SK-N-SH (cell line): ENCODE measurements around the gene CLASP1. TPM values are rescaled to one million over a fixed set of nuclear protein-coding genes. Genes with fewer than 3 reads are reported as not detected.

Experiments used
- CTCF ChIA-PET: fragments of 300-600, 350-600 bp; formaldehyde crosslinking; extraction: SDS; loops from one replicate; lab custom pipeline; 2021; lab: Yijun Ruan, JAX
- POLR2A ChIA-PET: fragments of 350-600 bp; sonication (Branson Sonifier 250); formaldehyde crosslinking; extraction: SDS; loops from one replicate; lab custom pipeline; 2020; ENCODE audit warnings: antibody characterized with exemption, inconsistent platforms; lab: Yijun Ruan, JAX
- DNase-seq: peaks from one replicate; pipeline ENCODE4 v3.0.0; 2012
- H2AFZ ChIP-seq: fragments of 200-600 bp; sonication (generic); 2 replicates; pipeline ENCODE4 v1.8.1; 2016; ENCODE audit warnings: antibody characterized with exemption, mild to moderate bottlenecking, low read depth
- H3F3A ChIP-seq: fragments of 200-600 bp; sonication (generic); replicated peaks from 2 replicates; pipeline ENCODE3; 2016; ENCODE audit warnings: antibody characterized with exemption, mild to moderate bottlenecking; ENCODE audit not compliant: insufficient read depth
- H3K27ac ChIP-seq, 2 experiments: fragments of 200-500 bp in 1 of 2; fragments of 200-600 bp in 1 of 2; sonication (Bioruptor generic) in 1 of 2; sonication (generic), shearing (Covaris generic) in 1 of 2; 2 replicates each; pipeline versions ENCODE4 v1.5.1 to v1.6.1; 2014 to 2016; ENCODE audit warnings: low read depth in 2 of 2, inconsistent platforms in 1 of 2, low read length in 1 of 2, mild to moderate bottlenecking in 1 of 2, mixed read lengths in 1 of 2
- H3K27me3 ChIP-seq: fragments of 200-600 bp; sonication (generic), shearing (Covaris generic); 2 replicates; pipeline ENCODE4 v1.6.1; 2016; ENCODE audit warnings: mixed run types; ENCODE audit not compliant: insufficient read depth
- H3K36me3 ChIP-seq, 2 experiments: fragments of 200-500 bp in 1 of 2; fragments of 200-600 bp in 1 of 2; sonication (Bioruptor generic) in 1 of 2; sonication (generic) in 1 of 2; replicated peaks in 1 of 2; 2 replicates each; pipeline versions ENCODE3 to v1.5.1; 2014 to 2016; ENCODE audit warnings: low read length in 1 of 2, mild to moderate bottlenecking in 1 of 2; ENCODE audit not compliant: insufficient read depth in 2 of 2, control insufficient read depth in 1 of 2
- H3K4me1 ChIP-seq, 2 experiments: fragments of 200-500 bp in 1 of 2; fragments of 200-600 bp in 1 of 2; sonication (Bioruptor generic) in 1 of 2; sonication (generic), shearing (Covaris generic) in 1 of 2; 2 replicates each; pipeline versions ENCODE4 v1.5.1 to v1.6.1; 2014 to 2016; ENCODE audit warnings: low read depth in 1 of 2, low read length in 1 of 2, mixed run types in 1 of 2; ENCODE audit not compliant: insufficient read depth in 2 of 2, control insufficient read depth in 1 of 2
- H3K4me2 ChIP-seq: fragments of 200-600 bp; sonication (generic), shearing (Covaris generic); 2 replicates; pipeline ENCODE4 v1.6.1; 2017; ENCODE audit warnings: mixed run types
- H3K4me3 ChIP-seq, 2 experiments: fragments of 200-500 bp in 1 of 2; fragments of 200-600 bp in 1 of 2; sonication (Bioruptor generic) in 1 of 2; sonication (generic), shearing (Covaris generic) in 1 of 2; 2 replicates each; pipeline versions ENCODE4 v1.5.1 to v1.8.1; 2014 to 2016; ENCODE audit warnings: low read depth in 2 of 2, inconsistent platforms in 1 of 2, low read length in 1 of 2, mild to moderate bottlenecking in 1 of 2, mixed read lengths in 1 of 2, moderate library complexity in 1 of 2
- H3K79me2 ChIP-seq: fragments of 200-600 bp; sonication (generic); 2 replicates; pipeline ENCODE4 v1.8.1; 2017; ENCODE audit warnings: mild to moderate bottlenecking; ENCODE audit not compliant: insufficient read depth
- H3K9ac ChIP-seq: fragments of 200-600 bp; sonication (generic); 2 replicates; pipeline ENCODE4 v1.6.1; 2017; ENCODE audit warnings: mixed run types
- H3K9me2 ChIP-seq: fragments of 200-600 bp; sonication (generic); 2 replicates; pipeline ENCODE4 v1.6.1; 2017; ENCODE audit warnings: mixed run types
- H3K9me3 ChIP-seq: fragments of 200-600 bp; sonication (generic); 2 replicates; pipeline ENCODE4 v1.6.1; 2017; ENCODE audit warnings: mixed run types, mild to moderate bottlenecking, moderate library complexity
- H4K20me1 ChIP-seq: fragments of 200-600 bp; sonication (generic); 2 replicates; pipeline ENCODE4 v1.6.1; 2017; ENCODE audit warnings: mild to moderate bottlenecking, mixed run types; ENCODE audit not compliant: insufficient read depth
- ELF1 ChIP-seq: IDR thresholded peaks from 2 replicates; pipeline ENCODE4 v1.4.0; 2012
- EP300 ChIP-seq, 2 experiments: IDR thresholded peaks; 2 replicates each; pipeline versions ENCODE4 v1.4.0 to v1.6.1; 2012; ENCODE audit warnings: borderline replicate concordance in 1 of 2, low read depth in 1 of 2, low read length in 1 of 2
- EZH2phosphoT487 ChIP-seq: fragments of 200-600 bp; sonication (generic); IDR thresholded peaks from 2 replicates; pipeline ENCODE4 v1.6.1; 2017; ENCODE audit warnings: low read depth, mixed run types, mild to moderate bottlenecking, antibody characterized with exemption, moderate library complexity, borderline replicate concordance
- FOSL2 ChIP-seq: IDR thresholded peaks from 2 replicates; pipeline ENCODE4 v1.4.0; 2012; ENCODE audit warnings: low read depth, mild to moderate bottlenecking, moderate library complexity, borderline replicate concordance
- IRF3 ChIP-seq: fragments of 150-350 bp; IDR thresholded peaks from 2 replicates; pipeline ENCODE4 v1.6.1; 2016; ENCODE audit warnings: mild to moderate bottlenecking, low read depth, low read length
- NRF1 ChIP-seq: IDR thresholded peaks from 2 replicates; pipeline ENCODE4 v1.6.1; 2012; ENCODE audit warnings: low read depth, mild to moderate bottlenecking, low read length
- POLR2AphosphoS5 ChIP-seq: IDR thresholded peaks from 2 replicates; pipeline ENCODE4 v1.6.1; 2012; ENCODE audit warnings: low read depth, low read length
- RCOR1 ChIP-seq: fragments of 150-350 bp; IDR thresholded peaks from 2 replicates; pipeline ENCODE4 v1.6.1; 2017; ENCODE audit warnings: antibody characterized with exemption, low read length
- RFX5 ChIP-seq: IDR thresholded peaks from 2 replicates; pipeline ENCODE4 v1.6.1; 2012; ENCODE audit warnings: mild to moderate bottlenecking, improper control_type of control experiment, low read length
- TAF1 ChIP-seq: IDR thresholded peaks from 2 replicates; pipeline ENCODE4 v1.6.1; 2012; ENCODE audit warnings: low read depth, mild to moderate bottlenecking, low read length, moderate library complexity, borderline replicate concordance
- TEAD4 ChIP-seq: IDR thresholded peaks from 2 replicates; pipeline ENCODE4 v1.4.0; 2012; ENCODE audit warnings: mild to moderate bottlenecking, borderline replicate concordance; ENCODE audit not compliant: insufficient read depth
- YY1 ChIP-seq: IDR thresholded peaks from 2 replicates; pipeline ENCODE4 v1.4.0; 2012; ENCODE audit warnings: low read depth, mild to moderate bottlenecking
- ZBTB33 ChIP-seq: IDR thresholded peaks from 2 replicates; pipeline ENCODE4 v1.4.0; 2012; ENCODE audit warnings: low read depth, borderline replicate concordance
- WGBS: methylation state at CpG from one replicate; pipeline ENCODE4 v1.1.6; 2017; ENCODE audit warnings: low lambda C conversion rate; 5-methylcytosine and 5-hydroxymethylcytosine counted together
- polyA plus RNA-seq, 3 experiments: library from polyadenylated mRNA; depleted of rRNA; stranded (reverse); fragments of >200 nt; gene quantifications; 2 replicates each; pipeline ENCODE4 v1.2.3, GENCODE V29; 2012
- TF ChIP-seq, protein P1 (sequence below): fragments of 200-600 bp; sonication (generic); IDR thresholded peaks from 2 replicates; pipeline ENCODE4 v1.6.1; 2017; ENCODE audit warnings: antibody characterized with exemption, mild to moderate bottlenecking, moderate library complexity

The CLASP1 gene
- polyA plus RNA-seq, 1 of the 3 experiments (the other 2 are of a cell fraction): 4.9 TPM

- ChIA-PET CTCF (interaction anchor here (0.7 kb wide), 1 partner anchor 16 kb away, joined by 3 read pairs; no protein-coding TSS in a partner anchor), POLR2A (no interaction called here)
- Histone ChIP-seq H3K9me2 (no peaks in the 10 kb centered on the region), H4K20me1 (no peaks in the 10 kb centered on the region), H3F3A (peaks cover 4% of the 10 kb centered on the region), H2AFZ (no peak overlapping the region), H3K4me2 (no peak overlapping the region), H3K4me1 (peaks cover 0 to 2% of the 10 kb centered on the region in 2 experiments; a peak in 1 of 4 replicates), H3K27ac (no peak overlapping the region), H3K27me3 (no peaks in the 10 kb centered on the region), H3K4me3 (no peak overlapping the region), H3K9me3 (no peaks in the 10 kb centered on the region), H3K9ac (no peak overlapping the region), H3K36me3 (no peaks in the 10 kb centered on the region), H3K79me2 (peaks cover 27% of the 10 kb centered on the region; the same call in 1 of the 2 replicates)
- TF ChIP-seq RFX5: no peak
- no peak for TF ChIP-seq POLR2AphosphoS5
- no peak for TF ChIP-seq TAF1
- no peak for TF ChIP-seq IRF3
- no peak for TF ChIP-seq RCOR1
- TF ChIP-seq ELF1: no peak
- TF ChIP-seq FOSL2: no peak
- TF ChIP-seq NRF1: no peak
- TF ChIP-seq EZH2phosphoT487: no peak
- no peak for TF ChIP-seq TEAD4
- no peak for TF ChIP-seq EP300 (IDR thresholded peaks at IDR 0.05; ENCODE audit: borderline replicate concordance in 1 of 2, low read depth in 1 of 2, low read length in 1 of 2)
- TF ChIP-seq YY1: no peak
- no peak for TF ChIP-seq ZBTB33
- TF ChIP-seq, protein P1, sequence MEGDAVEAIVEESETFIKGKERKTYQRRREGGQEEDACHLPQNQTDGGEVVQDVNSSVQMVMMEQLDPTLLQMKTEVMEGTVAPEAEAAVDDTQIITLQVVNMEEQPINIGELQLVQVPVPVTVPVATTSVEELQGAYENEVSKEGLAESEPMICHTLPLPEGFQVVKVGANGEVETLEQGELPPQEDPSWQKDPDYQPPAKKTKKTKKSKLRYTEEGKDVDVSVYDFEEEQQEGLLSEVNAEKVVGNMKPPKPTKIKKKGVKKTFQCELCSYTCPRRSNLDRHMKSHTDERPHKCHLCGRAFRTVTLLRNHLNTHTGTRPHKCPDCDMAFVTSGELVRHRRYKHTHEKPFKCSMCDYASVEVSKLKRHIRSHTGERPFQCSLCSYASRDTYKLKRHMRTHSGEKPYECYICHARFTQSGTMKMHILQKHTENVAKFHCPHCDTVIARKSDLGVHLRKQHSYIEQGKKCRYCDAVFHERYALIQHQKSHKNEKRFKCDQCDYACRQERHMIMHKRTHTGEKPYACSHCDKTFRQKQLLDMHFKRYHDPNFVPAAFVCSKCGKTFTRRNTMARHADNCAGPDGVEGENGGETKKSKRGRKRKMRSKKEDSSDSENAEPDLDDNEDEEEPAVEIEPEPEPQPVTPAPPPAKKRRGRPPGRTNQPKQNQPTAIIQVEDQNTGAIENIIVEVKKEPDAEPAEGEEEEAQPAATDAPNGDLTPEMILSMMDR: no peak
- 96% methylated on average over 2 of the region's 2 CpGs for WGBS
- no peak for DNase-seq
Observed at GRCh38 chr2:121662656-121663055, 13.4 kb upstream of the CLASP1 start.
